Astrocyte of the spinal cord (primary cell): ENCODE data around the gene HOXD1.

Experiments used
- DNase-seq: peaks from one replicate; pipeline ENCODE4 v3.0.0; 2011; ENCODE audit warnings: low read depth, low spot score
- H3K4me3 ChIP-seq: 2 replicates; pipeline ENCODE4 v1.5.1; 2011; ENCODE audit warnings: low read depth, mild to moderate bottlenecking, low read length, moderate library complexity
- in situ Hi-C: cut with HindIII; loops from 2 replicates; pipeline ENCODE4 v1.10.0; 2017; ENCODE audit warnings: low sequenced_read_pairs
- TF ChIP-seq, protein P1 (sequence below): IDR thresholded peaks from 2 replicates; pipeline ENCODE4 v1.5.1; 2012; ENCODE audit warnings: low read depth, mild to moderate bottlenecking, low read length, inconsistent platforms

The HOXD1 gene

DNA sequence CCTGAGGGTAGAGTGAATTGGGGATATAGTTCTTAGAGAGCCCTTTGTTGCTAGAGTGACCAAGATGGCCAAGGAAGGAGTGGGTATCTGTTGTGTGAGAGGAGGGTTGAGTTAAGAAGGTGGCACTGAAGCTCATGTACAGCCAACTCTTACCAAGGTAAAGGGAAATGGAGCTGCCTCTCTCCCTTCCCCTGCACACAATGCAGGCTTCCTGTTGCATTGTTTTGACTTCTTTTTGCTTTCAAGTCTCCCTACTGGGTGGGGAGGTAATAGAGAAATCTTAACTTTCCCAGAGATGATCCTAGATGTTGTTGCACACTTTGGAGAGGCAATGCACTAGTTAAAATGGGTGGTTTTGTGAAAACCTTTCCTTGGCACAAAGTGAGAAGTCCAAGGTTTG lies 23.8 kb downstream of the HOXD1 start:
- in situ Hi-C loops: no loop called here
- H3K4me3 ChIP-seq: no peak overlapping the region
- TF ChIP-seq, protein P1, sequence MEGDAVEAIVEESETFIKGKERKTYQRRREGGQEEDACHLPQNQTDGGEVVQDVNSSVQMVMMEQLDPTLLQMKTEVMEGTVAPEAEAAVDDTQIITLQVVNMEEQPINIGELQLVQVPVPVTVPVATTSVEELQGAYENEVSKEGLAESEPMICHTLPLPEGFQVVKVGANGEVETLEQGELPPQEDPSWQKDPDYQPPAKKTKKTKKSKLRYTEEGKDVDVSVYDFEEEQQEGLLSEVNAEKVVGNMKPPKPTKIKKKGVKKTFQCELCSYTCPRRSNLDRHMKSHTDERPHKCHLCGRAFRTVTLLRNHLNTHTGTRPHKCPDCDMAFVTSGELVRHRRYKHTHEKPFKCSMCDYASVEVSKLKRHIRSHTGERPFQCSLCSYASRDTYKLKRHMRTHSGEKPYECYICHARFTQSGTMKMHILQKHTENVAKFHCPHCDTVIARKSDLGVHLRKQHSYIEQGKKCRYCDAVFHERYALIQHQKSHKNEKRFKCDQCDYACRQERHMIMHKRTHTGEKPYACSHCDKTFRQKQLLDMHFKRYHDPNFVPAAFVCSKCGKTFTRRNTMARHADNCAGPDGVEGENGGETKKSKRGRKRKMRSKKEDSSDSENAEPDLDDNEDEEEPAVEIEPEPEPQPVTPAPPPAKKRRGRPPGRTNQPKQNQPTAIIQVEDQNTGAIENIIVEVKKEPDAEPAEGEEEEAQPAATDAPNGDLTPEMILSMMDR: no peak
- no peak for DNase-seq

DNA sequence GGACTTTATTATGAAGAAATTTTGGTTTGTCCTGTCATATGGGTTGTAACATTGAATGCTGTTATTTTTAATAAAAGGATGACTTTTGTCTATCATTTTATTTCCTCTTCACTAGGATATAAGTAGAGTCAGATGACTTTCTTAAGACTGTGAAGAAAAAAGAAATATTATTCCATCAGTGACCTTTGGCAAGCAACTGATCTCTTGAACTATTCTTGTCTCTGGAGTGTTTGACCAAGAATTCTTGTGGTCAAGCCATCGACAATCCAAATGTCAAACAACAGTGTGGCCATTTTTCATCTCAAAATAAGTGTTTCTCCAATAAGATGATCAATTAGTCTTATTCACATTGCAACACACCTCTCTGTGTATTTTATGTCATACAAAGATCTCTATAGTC lies 24.9 kb downstream of the HOXD1 start:
- H3K4me3 ChIP-seq: no peak overlapping the region
- no peak for DNase-seq
- TF ChIP-seq, protein P1: no peak
- in situ Hi-C loops: no loop called here

DNA sequence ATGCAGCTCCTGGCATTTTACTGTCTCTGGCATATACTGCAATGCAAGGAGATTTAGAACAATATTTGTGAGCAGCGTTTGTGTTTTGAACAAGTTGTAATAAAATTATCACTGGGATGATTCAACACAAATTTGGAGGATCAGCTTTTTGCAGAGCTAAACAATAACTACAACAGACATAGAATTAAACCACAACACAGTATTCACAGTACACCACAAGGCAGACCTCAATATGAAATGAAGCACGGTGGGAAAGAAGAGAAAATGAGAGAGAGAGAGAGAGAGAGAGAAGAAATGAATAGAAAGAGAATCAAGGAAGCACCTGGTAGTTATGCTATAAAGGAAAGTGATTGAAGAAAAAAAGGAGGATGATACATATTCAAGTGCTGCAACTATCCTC lies 39.4 kb downstream of the HOXD1 start:
- H3K4me3 ChIP-seq: no peak overlapping the region
- in situ Hi-C loops: no loop called here
- no peak for DNase-seq
- TF ChIP-seq, protein P1: no peak

DNA sequence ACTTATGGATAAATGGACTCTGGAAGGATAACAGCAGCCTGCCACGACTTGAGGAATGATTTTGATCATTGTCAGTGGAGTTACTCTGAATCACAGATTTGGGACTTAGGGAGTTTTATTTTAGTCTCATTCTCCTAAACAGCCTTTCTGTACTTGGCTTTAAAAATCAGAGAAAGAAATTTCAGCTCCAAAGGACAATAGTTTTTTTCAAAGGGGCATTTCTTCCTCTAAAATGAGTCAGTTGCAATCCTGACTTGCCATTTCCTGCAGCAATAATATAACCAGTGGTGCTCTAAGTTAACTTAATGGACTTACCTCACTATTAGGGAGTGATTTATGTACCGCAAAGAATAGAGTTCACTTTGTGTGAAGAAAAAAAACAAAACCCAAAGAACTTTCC lies 45.7 kb downstream of the HOXD1 start:
- peak; percentile 11 for DNase-seq
- TF ChIP-seq, protein P1: no peak
- in situ Hi-C loops: no loop called here
- H3K4me3 ChIP-seq: no peak overlapping the region

DNA sequence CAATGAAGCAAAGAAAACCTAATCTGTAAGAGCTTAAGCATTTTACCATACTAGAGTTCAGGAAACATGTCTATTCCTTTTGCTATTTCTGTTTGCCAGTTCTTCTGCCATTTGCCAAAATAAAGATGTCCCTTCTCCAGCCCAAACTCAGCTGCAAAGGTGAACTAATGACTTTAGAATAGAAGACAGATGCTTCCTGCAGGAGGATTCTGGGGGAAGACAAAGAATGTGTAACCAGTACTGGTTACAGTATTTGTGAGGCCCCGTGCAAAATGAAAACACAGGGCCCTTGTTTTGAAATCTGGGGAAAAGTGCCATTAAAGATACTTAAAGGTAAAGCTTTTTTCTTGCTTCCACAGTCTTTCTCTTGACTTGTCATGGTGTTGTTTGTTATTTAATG lies 46.5 kb downstream of the HOXD1 start:
- no peak overlapping the region for H3K4me3 ChIP-seq
- TF ChIP-seq, protein P1: no peak
- no peak for DNase-seq
- in situ Hi-C loops: no loop called here

DNA sequence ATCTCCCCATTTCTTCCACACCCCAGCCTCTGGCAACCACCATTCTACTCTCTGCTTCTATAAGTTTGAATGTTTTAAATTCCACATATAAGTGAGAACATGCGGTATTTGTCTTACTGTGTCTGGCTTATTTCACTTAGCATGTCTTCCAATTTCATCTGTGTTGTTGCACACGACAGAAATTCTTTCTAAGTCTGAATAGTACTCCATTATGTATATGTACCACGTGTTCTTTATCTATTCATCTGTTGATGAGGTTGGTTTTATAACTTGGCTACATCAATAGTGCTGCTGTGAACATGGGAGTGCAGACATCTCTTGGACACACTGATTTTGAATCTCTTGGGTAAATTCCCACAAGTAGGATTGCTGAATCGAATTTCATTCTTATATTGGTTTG lies 49.0 kb downstream of the HOXD1 start:
- H3K4me3 ChIP-seq: no peak overlapping the region
- no peak for DNase-seq
- TF ChIP-seq, protein P1: no peak
- in situ Hi-C loops: no loop called here

- no peak overlapping the region for H3K4me3 ChIP-seq
- DNase-seq: no peak
- TF ChIP-seq, protein P1: no peak
- in situ Hi-C loops: no loop called here
These were observed 50.6 kb downstream of the HOXD1 start for GRCh38 chr2:176239031-176239430.
